ENCODE data around the gene C1orf167. TPM values are rescaled to one million over a fixed set of nuclear protein-coding genes. Genes with fewer than 3 reads are reported as not detected.
A peak's percentile ranks its signal among the peaks of the same experiment; 100 is the strongest.

The C1orf167 gene
- total and polyA plus RNA-seq, 10 of the 15 experiments (the other 5 are each of a cell fraction or from before 2014, with no cell fraction given): 0.17 to 0.31 TPM; not detected in 8

DNA sequence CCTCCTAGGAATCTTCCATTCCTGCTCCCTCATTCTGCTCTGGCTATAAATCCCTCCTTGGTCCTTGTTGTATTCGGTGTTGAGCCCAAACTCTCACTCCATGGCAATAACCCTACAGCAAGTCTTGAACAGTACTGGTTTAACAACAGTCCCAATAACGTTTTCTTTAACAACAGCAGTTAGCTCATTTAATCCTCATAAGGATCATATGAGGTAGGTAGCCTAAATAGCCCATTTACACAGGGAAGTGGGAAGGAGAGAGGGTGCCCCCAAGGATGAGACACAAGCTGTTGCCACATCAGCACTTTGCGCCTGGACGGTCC is 26.5 kb upstream of the C1orf167 start:
- Histone ChIP-seq H3K27ac (ENCODE audit: control insufficient read depth, insufficient read depth) (no peak overlapping the region), H3K9ac (ENCODE audit: control insufficient read depth, insufficient read depth, low read length) (no peak overlapping the region)

More for the DNA sequence above, 26.5 kb upstream of the C1orf167 start:
- H3K4me1 ChIP-seq (ENCODE audit: control insufficient read depth, insufficient read depth, low read length): peaks cover 5% of the 10 kb centered on the region
- no peak overlapping the region for H3K4me3 ChIP-seq
- H4K20me1 ChIP-seq (ENCODE audit: control insufficient read depth, insufficient read depth): no peaks in the 10 kb centered on the region
- no peak for DNase-seq (ENCODE audit: low read depth, low spot score)
- peak overlapping the region; percentile 0; the same call in 1 of the 2 replicates for H3K4me2 ChIP-seq (ENCODE audit: control insufficient read depth, insufficient read depth)
- H3K27me3 ChIP-seq (replicated peaks in 1 of 2; ENCODE audit: control insufficient read depth in 2 of 2, insufficient read depth in 2 of 2, low read length in 1 of 2): no peaks in the 10 kb centered on the region
- H3K9me3 ChIP-seq (replicated peaks; ENCODE audit: control insufficient read depth, insufficient read depth, low read length): no peaks in the 10 kb centered on the region
- 72% methylated on average over 4 of the region's 4 CpGs for WGBS (ENCODE audit: insufficient coverage, insufficient replicate concordance, low lambda C conversion rate, missing lambda C conversion rate)
- ChIA-PET RAD21 (ENCODE audit: unreplicated experiment) (interaction anchor here (0.8 to 1.2 kb wide), 3 partner anchors 85 to 460 kb away, joined by 3 to 5 read pairs (median 3); no protein-coding TSS in a partner anchor), SMC1A (ENCODE audit: uncharacterized antibody, unreplicated experiment) (interaction anchor here (0.9 to 1.2 kb wide), 2 partner anchors 71 to 85 kb away, joined by 3 to 4 read pairs; partner anchors contain the start of gene FBXO6), CTCF (interaction anchor here (0.6 to 3.3 kb wide), 9 partner anchors 16 to 1226 kb away, joined by 3 to 17 read pairs (median 4); partner anchors contain the start of gene FBXO6), POLR2A (interaction anchor here (0.6 kb wide), 1 partner anchor 80 kb away, joined by 4 read pairs; no protein-coding TSS in a partner anchor)
- in situ Hi-C loops (cut with MboI): no loop called here
- ATAC-seq: no peak
- no peaks in the 10 kb centered on the region for H3K36me3 ChIP-seq (ENCODE audit: control insufficient read depth in 2 of 2, insufficient read depth in 2 of 2, low read length in 1 of 2)
- no peak overlapping the region; the same call in 1 of the 2 replicates for H2AFZ ChIP-seq (ENCODE audit: control insufficient read depth, low read depth, low read length)
- BruUV-seq (replicated peaks): no TSS peak
- FAIRE-seq: no peak
- intact Hi-C loops (cut with micrococcal nuclease; ENCODE audit: unreplicated experiment): no loop called here
- H3K79me2 ChIP-seq (ENCODE audit: control insufficient read depth, insufficient read depth, low read length): no peaks in the 10 kb centered on the region
- no peak for TF ChIP-seq SMC3 (IDR thresholded peaks at IDR 0.05; ENCODE audit: borderline replicate concordance, low read length)
- TF ChIP-seq SPI1 (IDR thresholded peaks at IDR 0.05; ENCODE audit: borderline replicate concordance, insufficient read depth, low read depth, low read length): no peak
- TF ChIP-seq NFYA (IDR thresholded peaks at IDR 0.05; ENCODE audit: borderline replicate concordance, low read depth, low read length): no peak
- TF ChIP-seq HDAC2 (IDR thresholded peaks at IDR 0.05): no peak
- no peak for TF ChIP-seq TBL1XR1 (IDR thresholded peaks at IDR 0.05; ENCODE audit: low read depth, low read length)
- TF ChIP-seq, protein P1, sequence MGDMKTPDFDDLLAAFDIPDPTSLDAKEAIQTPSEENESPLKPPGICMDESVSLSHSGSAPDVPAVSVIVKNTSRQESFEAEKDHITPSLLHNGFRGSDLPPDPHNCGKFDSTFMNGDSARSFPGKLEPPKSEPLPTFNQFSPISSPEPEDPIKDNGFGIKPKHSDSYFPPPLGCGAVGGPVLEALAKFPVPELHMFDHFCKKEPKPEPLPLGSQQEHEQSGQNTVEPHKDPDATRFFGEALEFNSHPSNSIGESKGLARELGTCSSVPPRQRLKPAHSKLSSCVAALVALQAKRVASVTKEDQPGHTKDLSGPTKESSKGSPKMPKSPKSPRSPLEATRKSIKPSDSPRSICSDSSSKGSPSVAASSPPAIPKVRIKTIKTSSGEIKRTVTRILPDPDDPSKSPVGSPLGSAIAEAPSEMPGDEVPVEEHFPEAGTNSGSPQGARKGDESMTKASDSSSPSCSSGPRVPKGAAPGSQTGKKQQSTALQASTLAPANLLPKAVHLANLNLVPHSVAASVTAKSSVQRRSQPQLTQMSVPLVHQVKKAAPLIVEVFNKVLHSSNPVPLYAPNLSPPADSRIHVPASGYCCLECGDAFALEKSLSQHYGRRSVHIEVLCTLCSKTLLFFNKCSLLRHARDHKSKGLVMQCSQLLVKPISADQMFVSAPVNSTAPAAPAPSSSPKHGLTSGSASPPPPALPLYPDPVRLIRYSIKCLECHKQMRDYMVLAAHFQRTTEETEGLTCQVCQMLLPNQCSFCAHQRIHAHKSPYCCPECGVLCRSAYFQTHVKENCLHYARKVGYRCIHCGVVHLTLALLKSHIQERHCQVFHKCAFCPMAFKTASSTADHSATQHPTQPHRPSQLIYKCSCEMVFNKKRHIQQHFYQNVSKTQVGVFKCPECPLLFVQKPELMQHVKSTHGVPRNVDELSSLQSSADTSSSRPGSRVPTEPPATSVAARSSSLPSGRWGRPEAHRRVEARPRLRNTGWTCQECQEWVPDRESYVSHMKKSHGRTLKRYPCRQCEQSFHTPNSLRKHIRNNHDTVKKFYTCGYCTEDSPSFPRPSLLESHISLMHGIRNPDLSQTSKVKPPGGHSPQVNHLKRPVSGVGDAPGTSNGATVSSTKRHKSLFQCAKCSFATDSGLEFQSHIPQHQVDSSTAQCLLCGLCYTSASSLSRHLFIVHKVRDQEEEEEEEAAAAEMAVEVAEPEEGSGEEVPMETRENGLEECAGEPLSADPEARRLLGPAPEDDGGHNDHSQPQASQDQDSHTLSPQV (IDR thresholded peaks at IDR 0.05): no peak
- TF ChIP-seq, protein P2, sequence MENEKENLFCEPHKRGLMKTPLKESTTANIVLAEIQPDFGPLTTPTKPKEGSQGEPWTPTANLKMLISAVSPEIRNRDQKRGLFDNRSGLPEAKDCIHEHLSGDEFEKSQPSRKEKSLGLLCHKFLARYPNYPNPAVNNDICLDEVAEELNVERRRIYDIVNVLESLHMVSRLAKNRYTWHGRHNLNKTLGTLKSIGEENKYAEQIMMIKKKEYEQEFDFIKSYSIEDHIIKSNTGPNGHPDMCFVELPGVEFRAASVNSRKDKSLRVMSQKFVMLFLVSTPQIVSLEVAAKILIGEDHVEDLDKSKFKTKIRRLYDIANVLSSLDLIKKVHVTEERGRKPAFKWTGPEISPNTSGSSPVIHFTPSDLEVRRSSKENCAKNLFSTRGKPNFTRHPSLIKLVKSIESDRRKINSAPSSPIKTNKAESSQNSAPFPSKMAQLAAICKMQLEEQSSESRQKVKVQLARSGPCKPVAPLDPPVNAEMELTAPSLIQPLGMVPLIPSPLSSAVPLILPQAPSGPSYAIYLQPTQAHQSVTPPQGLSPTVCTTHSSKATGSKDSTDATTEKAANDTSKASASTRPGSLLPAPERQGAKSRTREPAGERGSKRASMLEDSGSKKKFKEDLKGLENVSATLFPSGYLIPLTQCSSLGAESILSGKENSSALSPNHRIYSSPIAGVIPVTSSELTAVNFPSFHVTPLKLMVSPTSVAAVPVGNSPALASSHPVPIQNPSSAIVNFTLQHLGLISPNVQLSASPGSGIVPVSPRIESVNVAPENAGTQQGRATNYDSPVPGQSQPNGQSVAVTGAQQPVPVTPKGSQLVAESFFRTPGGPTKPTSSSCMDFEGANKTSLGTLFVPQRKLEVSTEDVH (IDR thresholded peaks at IDR 0.05; ENCODE audit: low read depth, partially characterized antibody): no peak
- no peak for TF ChIP-seq CBX3 (IDR thresholded peaks at IDR 0.05; ENCODE audit: borderline replicate concordance, low read depth)
- no peak for TF ChIP-seq LARP7 (IDR thresholded peaks at IDR 0.05)
- TF ChIP-seq SMAD1 (IDR thresholded peaks at IDR 0.05; ENCODE audit: low read depth, partially characterized antibody): no peak
- TF ChIP-seq, protein P3, sequence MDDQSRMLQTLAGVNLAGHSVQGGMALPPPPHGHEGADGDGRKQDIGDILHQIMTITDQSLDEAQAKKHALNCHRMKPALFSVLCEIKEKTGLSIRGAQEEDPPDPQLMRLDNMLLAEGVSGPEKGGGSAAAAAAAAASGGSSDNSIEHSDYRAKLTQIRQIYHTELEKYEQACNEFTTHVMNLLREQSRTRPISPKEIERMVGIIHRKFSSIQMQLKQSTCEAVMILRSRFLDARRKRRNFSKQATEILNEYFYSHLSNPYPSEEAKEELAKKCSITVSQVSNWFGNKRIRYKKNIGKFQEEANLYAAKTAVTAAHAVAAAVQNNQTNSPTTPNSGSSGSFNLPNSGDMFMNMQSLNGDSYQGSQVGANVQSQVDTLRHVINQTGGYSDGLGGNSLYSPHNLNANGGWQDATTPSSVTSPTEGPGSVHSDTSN (IDR thresholded peaks at IDR 0.05; ENCODE audit: insufficient replicate concordance, low read depth, low read length): no peak
- no peak for TF ChIP-seq STAT3 (IDR thresholded peaks at IDR 0.05; ENCODE audit: low read depth, low read length)
